H54 (cell line): Measurements from ENCODE around the gene ALDH1A2.
"Not testable (repeated sequence)": the region's sequence is repeated elsewhere in the genome, so short reads cannot be mapped to it uniquely, and the experiment has no call there.

Experiments
- DNase-seq: peaks from one replicate; pipeline ENCODE4 v3.0.0; 2011; ENCODE audit warnings: low spot score, mixed read lengths; ENCODE audit not compliant: insufficient read length
- FAIRE-seq: peaks from 3 replicates; lab custom pipeline; 2011; peaks lifted over from hg19 to GRCh38; lab: Jason Lieb, UNC
- POLR2A ChIP-seq: IDR thresholded peaks from 2 replicates; pipeline ENCODE4 v1.6.1; 2011; ENCODE audit warnings: low read depth, mild to moderate bottlenecking, low read length

Gene ALDH1A2

GRCh38 chr15:58042006-58042405 lies 23.5 kb downstream of the ALDH1A2 start:
- no peak for DNase-seq
- no peak for FAIRE-seq
- TF ChIP-seq POLR2A: no peak

- no peak for DNase-seq
- no peak for TF ChIP-seq POLR2A
- no peak for FAIRE-seq
Measured at GRCh38 chr15:58040150-58040549, 25.4 kb downstream of the ALDH1A2 start.

- DNase-seq (no peak), FAIRE-seq (no peak)
- no peak for TF ChIP-seq POLR2A
Measured at GRCh38 chr15:58039079-58040035, 26.2 kb downstream of the ALDH1A2 start.

GRCh38 chr15:58038426-58039078 lies 27.0 kb downstream of the ALDH1A2 start:
- no peak for TF ChIP-seq POLR2A
- DNase-seq (no peak), FAIRE-seq (no peak)

- no peak for TF ChIP-seq POLR2A
- DNase-seq: no peak
- FAIRE-seq: no peak
Measured at GRCh38 chr15:58037723-58038301, 27.7 kb downstream of the ALDH1A2 start.

- no peak for FAIRE-seq
- no peak for DNase-seq
- no peak for TF ChIP-seq POLR2A
Measured at GRCh38 chr15:58036579-58036978, 28.9 kb downstream of the ALDH1A2 start.

GRCh38 chr15:58028392-58028791 lies 37.1 kb downstream of the ALDH1A2 start:
- not testable (repeated sequence) for FAIRE-seq, DNase-seq

- FAIRE-seq: no peak
- no peak for DNase-seq
- TF ChIP-seq POLR2A: no peak
Measured at GRCh38 chr15:58026552-58026951, 39.0 kb downstream of the ALDH1A2 start.

GRCh38 chr15:58026051-58026450 lies 39.5 kb downstream of the ALDH1A2 start:
- TF ChIP-seq POLR2A: no peak
- no peak for FAIRE-seq

GRCh38 chr15:58021332-58022230 lies 43.9 kb downstream of the ALDH1A2 start:
- no peak for TF ChIP-seq POLR2A
- no peak for FAIRE-seq

More at GRCh38 chr15:58026051-58026450, 39.5 kb downstream of the ALDH1A2 start:
- DNase-seq: no peak

GRCh38 chr15:58019503-58020376 lies 45.8 kb downstream of the ALDH1A2 start:
- FAIRE-seq (no peak), DNase-seq (no peak)
- TF ChIP-seq POLR2A: no peak

More at GRCh38 chr15:58021332-58022230, 43.9 kb downstream of the ALDH1A2 start:
- no peak for DNase-seq

GRCh38 chr15:58017869-58018268 lies 47.6 kb downstream of the ALDH1A2 start:
- TF ChIP-seq POLR2A: no peak
- FAIRE-seq: no peak
- DNase-seq: no peak

GRCh38 chr15:58016581-58017175 lies 48.8 kb downstream of the ALDH1A2 start:
- FAIRE-seq: no peak
- DNase-seq: no peak
- no peak for TF ChIP-seq POLR2A
